ENCODE data around the gene UQCRFS1.
A peak's percentile ranks its signal among the peaks of the same experiment; 100 is the strongest.
"Not testable (repeated sequence)": the region's sequence is repeated elsewhere in the genome, so short reads cannot be mapped to it uniquely, and the experiment has no call there.

Gene UQCRFS1

GRCh38 chr19:29214411-29214810 lies 1.5 kb upstream of the UQCRFS1 start:
- DNase-seq (ENCODE audit: low spot score), result no peak

- no peak for DNase-seq (ENCODE audit: low spot score)
Observed at GRCh38 chr19:29212356-29212647, 649 bp downstream of the UQCRFS1 start.

- peak; percentile 27 for DNase-seq (ENCODE audit: low spot score)
Observed at GRCh38 chr19:29211562-29212355, 1.2 kb downstream of the UQCRFS1 start.

- DNase-seq (ENCODE audit: low spot score), result not testable (repeated sequence)
Observed at GRCh38 chr19:29211041-29211440, 1.9 kb downstream of the UQCRFS1 start.

- DNase-seq (ENCODE audit: low spot score), result not testable (repeated sequence)
Observed at GRCh38 chr19:29210502-29210901, 2.4 kb downstream of the UQCRFS1 start.

GRCh38 chr19:29207403-29208187 lies 5.4 kb downstream of the UQCRFS1 start:
- not testable (repeated sequence) for DNase-seq (ENCODE audit: low spot score)

GRCh38 chr19:29206453-29206852 lies 6.5 kb downstream of the UQCRFS1 start:
- no peak for DNase-seq (ENCODE audit: low spot score)

GRCh38 chr19:29202281-29202680 lies 10.7 kb downstream of the UQCRFS1 start:
- no peak for DNase-seq (ENCODE audit: low spot score)

- DNase-seq (ENCODE audit: low spot score), result no peak
Observed at GRCh38 chr19:29201855-29202254, 11.1 kb downstream of the UQCRFS1 start.

GRCh38 chr19:29194658-29195057 lies 18.3 kb downstream of the UQCRFS1 start:
- DNase-seq (ENCODE audit: low spot score), result no peak

- DNase-seq (ENCODE audit: low spot score), result peak; percentile 74
Observed at GRCh38 chr19:29193155-29193554, 19.8 kb downstream of the UQCRFS1 start.

GRCh38 chr19:29191005-29191404 lies 21.9 kb downstream of the UQCRFS1 start:
- no peak for DNase-seq (ENCODE audit: low spot score)

- no peak for DNase-seq (ENCODE audit: low spot score)
Observed at GRCh38 chr19:29189033-29189360, 24.0 kb downstream of the UQCRFS1 start.

GRCh38 chr19:29188289-29189032 lies 24.5 kb downstream of the UQCRFS1 start:
- DNase-seq (ENCODE audit: low spot score), result no peak

- DNase-seq (ENCODE audit: low spot score), result no peak
Observed at GRCh38 chr19:29187676-29188075, 25.3 kb downstream of the UQCRFS1 start.

GRCh38 chr19:29185427-29185826 lies 27.5 kb downstream of the UQCRFS1 start:
- DNase-seq (ENCODE audit: low spot score), result no peak

- no peak for DNase-seq (ENCODE audit: low spot score)
Observed at GRCh38 chr19:29176981-29177754, 35.8 kb downstream of the UQCRFS1 start.

- no peak for DNase-seq (ENCODE audit: low spot score)
Observed at GRCh38 chr19:29173896-29174295, 39.1 kb downstream of the UQCRFS1 start.

GRCh38 chr19:29172302-29172701 lies 40.6 kb downstream of the UQCRFS1 start:
- no peak for DNase-seq (ENCODE audit: low spot score)

GRCh38 chr19:29171525-29171924 lies 41.4 kb downstream of the UQCRFS1 start:
- no peak for DNase-seq (ENCODE audit: low spot score)

- DNase-seq (ENCODE audit: low spot score), result no peak
Observed at GRCh38 chr19:29170554-29170953, 42.4 kb downstream of the UQCRFS1 start.

GRCh38 chr19:29162694-29163093 lies 50.3 kb downstream of the UQCRFS1 start:
- peak; percentile 6 for DNase-seq (ENCODE audit: low spot score)

Data from kidney tubule cell (primary cell).